SK-N-SH (cell line): Measurements from ENCODE around the gene THBS3. TPM values are rescaled to one million over a fixed set of nuclear protein-coding genes. Genes with fewer than 3 reads are reported as not detected.

Source experiments
- CTCF ChIA-PET: fragments of 300-600, 350-600 bp; formaldehyde crosslinking; extraction: SDS; loops from one replicate; lab custom pipeline; 2021; lab: Yijun Ruan, JAX
- POLR2A ChIA-PET: fragments of 350-600 bp; sonication (Branson Sonifier 250); formaldehyde crosslinking; extraction: SDS; loops from one replicate; lab custom pipeline; 2020; ENCODE audit warnings: antibody characterized with exemption, inconsistent platforms; lab: Yijun Ruan, JAX
- DNase-seq: peaks from one replicate; pipeline ENCODE4 v3.0.0; 2012
- H2AFZ ChIP-seq: fragments of 200-600 bp; sonication (generic); 2 replicates; pipeline ENCODE4 v1.8.1; 2016; ENCODE audit warnings: antibody characterized with exemption, mild to moderate bottlenecking, low read depth
- H3F3A ChIP-seq: fragments of 200-600 bp; sonication (generic); replicated peaks from 2 replicates; pipeline ENCODE3; 2016; ENCODE audit warnings: antibody characterized with exemption, mild to moderate bottlenecking; ENCODE audit not compliant: insufficient read depth
- H3K27ac ChIP-seq, 2 experiments: fragments of 200-500 bp in 1 of 2; fragments of 200-600 bp in 1 of 2; sonication (Bioruptor generic) in 1 of 2; sonication (generic), shearing (Covaris generic) in 1 of 2; 2 replicates each; pipeline versions ENCODE4 v1.5.1 to v1.6.1; 2014 to 2016; ENCODE audit warnings: low read depth in 2 of 2, inconsistent platforms in 1 of 2, low read length in 1 of 2, mild to moderate bottlenecking in 1 of 2, mixed read lengths in 1 of 2
- H3K27me3 ChIP-seq: fragments of 200-600 bp; sonication (generic), shearing (Covaris generic); 2 replicates; pipeline ENCODE4 v1.6.1; 2016; ENCODE audit warnings: mixed run types; ENCODE audit not compliant: insufficient read depth
- H3K36me3 ChIP-seq, 2 experiments: fragments of 200-500 bp in 1 of 2; fragments of 200-600 bp in 1 of 2; sonication (Bioruptor generic) in 1 of 2; sonication (generic) in 1 of 2; replicated peaks in 1 of 2; 2 replicates each; pipeline versions ENCODE3 to v1.5.1; 2014 to 2016; ENCODE audit warnings: low read length in 1 of 2, mild to moderate bottlenecking in 1 of 2; ENCODE audit not compliant: insufficient read depth in 2 of 2, control insufficient read depth in 1 of 2
- H3K4me1 ChIP-seq, 2 experiments: fragments of 200-500 bp in 1 of 2; fragments of 200-600 bp in 1 of 2; sonication (Bioruptor generic) in 1 of 2; sonication (generic), shearing (Covaris generic) in 1 of 2; 2 replicates each; pipeline versions ENCODE4 v1.5.1 to v1.6.1; 2014 to 2016; ENCODE audit warnings: low read depth in 1 of 2, low read length in 1 of 2, mixed run types in 1 of 2; ENCODE audit not compliant: insufficient read depth in 2 of 2, control insufficient read depth in 1 of 2
- H3K4me2 ChIP-seq: fragments of 200-600 bp; sonication (generic), shearing (Covaris generic); 2 replicates; pipeline ENCODE4 v1.6.1; 2017; ENCODE audit warnings: mixed run types
- H3K4me3 ChIP-seq, 2 experiments: fragments of 200-500 bp in 1 of 2; fragments of 200-600 bp in 1 of 2; sonication (Bioruptor generic) in 1 of 2; sonication (generic), shearing (Covaris generic) in 1 of 2; 2 replicates each; pipeline versions ENCODE4 v1.5.1 to v1.8.1; 2014 to 2016; ENCODE audit warnings: low read depth in 2 of 2, inconsistent platforms in 1 of 2, low read length in 1 of 2, mild to moderate bottlenecking in 1 of 2, mixed read lengths in 1 of 2, moderate library complexity in 1 of 2
- H3K79me2 ChIP-seq: fragments of 200-600 bp; sonication (generic); 2 replicates; pipeline ENCODE4 v1.8.1; 2017; ENCODE audit warnings: mild to moderate bottlenecking; ENCODE audit not compliant: insufficient read depth
- H3K9ac ChIP-seq: fragments of 200-600 bp; sonication (generic); 2 replicates; pipeline ENCODE4 v1.6.1; 2017; ENCODE audit warnings: mixed run types
- H3K9me2 ChIP-seq: fragments of 200-600 bp; sonication (generic); 2 replicates; pipeline ENCODE4 v1.6.1; 2017; ENCODE audit warnings: mixed run types
- H3K9me3 ChIP-seq: fragments of 200-600 bp; sonication (generic); 2 replicates; pipeline ENCODE4 v1.6.1; 2017; ENCODE audit warnings: mixed run types, mild to moderate bottlenecking, moderate library complexity
- H4K20me1 ChIP-seq: fragments of 200-600 bp; sonication (generic); 2 replicates; pipeline ENCODE4 v1.6.1; 2017; ENCODE audit warnings: mild to moderate bottlenecking, mixed run types; ENCODE audit not compliant: insufficient read depth
- ELF1 ChIP-seq: IDR thresholded peaks from 2 replicates; pipeline ENCODE4 v1.4.0; 2012
- JUND ChIP-seq: IDR thresholded peaks from 2 replicates; pipeline ENCODE4 v1.4.0; 2012
- NFIC ChIP-seq: IDR thresholded peaks from 2 replicates; pipeline ENCODE4 v1.4.0; 2012; ENCODE audit warnings: borderline replicate concordance
- POLR2AphosphoS5 ChIP-seq: IDR thresholded peaks from 2 replicates; pipeline ENCODE4 v1.6.1; 2012; ENCODE audit warnings: low read depth, low read length
- RXRA ChIP-seq: IDR thresholded peaks from 2 replicates; pipeline ENCODE4 v1.4.0; 2012; ENCODE audit warnings: low read depth, mild to moderate bottlenecking, borderline replicate concordance
- SMC3 ChIP-seq: IDR thresholded peaks from 2 replicates; pipeline ENCODE4 v1.6.1; 2012; ENCODE audit warnings: low read depth, low read length, improper control_type of control experiment
- TAF1 ChIP-seq: IDR thresholded peaks from 2 replicates; pipeline ENCODE4 v1.6.1; 2012; ENCODE audit warnings: low read depth, mild to moderate bottlenecking, low read length, moderate library complexity, borderline replicate concordance
- WGBS: methylation state at CpG from one replicate; pipeline ENCODE4 v1.1.6; 2017; ENCODE audit warnings: low lambda C conversion rate; 5-methylcytosine and 5-hydroxymethylcytosine counted together
- polyA plus RNA-seq, 3 experiments: library from polyadenylated mRNA; depleted of rRNA; stranded (reverse); fragments of >200 nt; gene quantifications; 2 replicates each; pipeline ENCODE4 v1.2.3, GENCODE V29; 2012
- TF ChIP-seq, protein P1 (sequence below): IDR thresholded peaks from 2 replicates; pipeline ENCODE4 v1.4.0; 2012; ENCODE audit warnings: low read depth
- TF ChIP-seq, protein P2 (sequence below): fragments of 150-350 bp; IDR thresholded peaks from 2 replicates; pipeline ENCODE4 v1.6.1; 2017; ENCODE audit warnings: antibody characterized with exemption, low read length, low read depth, borderline replicate concordance
- TF ChIP-seq, protein P3 (sequence below): IDR thresholded peaks from 2 replicates; pipeline ENCODE4; 2012

The THBS3 gene
- polyA plus RNA-seq, 1 of the 3 experiments (the other 2 are of a cell fraction) = 124 TPM

DNA sequence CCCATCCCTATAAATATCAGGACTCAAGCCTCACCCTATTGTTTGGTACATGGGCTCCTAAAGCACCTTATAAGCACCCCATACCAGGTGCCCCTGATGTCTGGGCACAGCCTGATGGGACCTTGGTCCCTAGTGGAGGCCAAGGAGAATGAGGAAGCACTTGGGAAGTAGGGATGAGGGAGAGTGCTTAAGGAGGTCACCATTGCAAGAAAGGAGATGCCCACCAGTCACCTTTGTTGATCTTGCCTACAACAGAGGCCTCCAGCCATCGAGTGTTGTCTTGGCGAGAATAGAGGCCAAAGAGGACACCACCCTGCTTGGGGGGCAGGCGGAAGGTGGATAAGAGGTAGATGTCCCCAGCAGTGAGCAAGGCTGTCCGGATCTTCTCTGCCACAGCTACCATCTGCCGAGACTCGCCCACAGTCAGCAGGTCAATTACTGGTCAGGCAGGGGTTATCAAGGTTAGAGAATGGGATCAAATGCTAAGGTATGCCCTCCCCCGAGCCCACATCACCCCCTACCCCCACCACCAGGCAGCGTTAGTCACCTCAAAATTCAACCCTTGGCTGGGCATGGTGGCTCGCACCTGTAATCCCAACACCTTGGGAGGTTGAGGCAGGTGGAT, 1.6 kb downstream of the THBS3 start:
- H3K4me1 ChIP-seq = peaks cover 0 to 29% of the 10 kb centered on the region in 2 experiments; a peak in 3 of 4 replicates
- peak overlapping the region in 1 of 2 experiments; percentile 65; a peak in 1 of 4 replicates for H3K4me3 ChIP-seq
- H3F3A ChIP-seq = peaks cover 30% of the 10 kb centered on the region
- no peak for TF ChIP-seq ELF1
- TF ChIP-seq, all 33 proteins: peak for 0
- Histone ChIP-seq H3K9me3 (no peaks in the 10 kb centered on the region), H3K27me3 (no peaks in the 10 kb centered on the region), H3K36me3 (peaks cover 14 to 30% of the 10 kb centered on the region in 2 experiments), H2AFZ (no peak overlapping the region), H3K27ac (peak overlapping the region in 1 of 2 experiments; percentile 98; a peak in 2 of 4 replicates), H3K9me2 (no peaks in the 10 kb centered on the region), H3K4me2 (peak overlapping the region; percentile 99; the same call in 1 of the 2 replicates), H3K79me2 (peaks cover 29% of the 10 kb centered on the region), H4K20me1 (no peaks in the 10 kb centered on the region), H3K9ac (no peak overlapping the region)
- DNase-seq = no peak
- ChIA-PET CTCF (interaction anchor here (1.3 to 5.1 kb wide), 8 partner anchors 11 to 116 kb away, joined by 3 to 80 read pairs (median 19); partner anchors contain the start of genes KRTCAP2, RUSC1 and TRIM46), POLR2A (no interaction called here)
- 71% methylated on average over 8 of the region's 9 CpGs for WGBS

DNA sequence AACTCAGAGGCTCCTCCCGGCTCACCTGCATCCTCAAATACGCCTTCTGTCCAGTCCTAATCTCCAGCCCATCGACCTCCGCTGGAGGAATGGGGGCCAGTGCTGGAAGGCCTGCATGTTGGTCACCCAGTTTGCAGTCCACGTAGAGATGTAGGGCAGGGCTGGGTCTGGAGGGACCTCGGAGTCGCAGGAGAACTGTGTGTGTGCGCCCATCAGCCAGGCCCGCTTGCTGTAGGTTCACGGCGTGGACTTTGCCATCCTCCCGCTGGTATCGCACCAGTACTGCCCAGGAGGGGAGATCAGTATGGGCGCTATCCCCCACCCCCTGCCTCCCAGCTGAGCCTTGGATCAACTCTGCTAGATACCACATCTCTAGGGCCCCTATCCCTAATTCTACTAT, 2.7 kb downstream of the THBS3 start:
- Histone ChIP-seq H3K79me2 (peaks cover 25% of the 10 kb centered on the region), H3K27ac (no peak overlapping the region), H3F3A (peaks cover 35% of the 10 kb centered on the region), H4K20me1 (no peaks in the 10 kb centered on the region), H3K27me3 (no peaks in the 10 kb centered on the region), H3K4me2 (no peak overlapping the region), H3K9me3 (no peaks in the 10 kb centered on the region), H2AFZ (no peak overlapping the region), H3K4me3 (no peak overlapping the region), H3K36me3 (peaks cover 10 to 32% of the 10 kb centered on the region in 2 experiments), H3K9ac (no peak overlapping the region), H3K9me2 (no peaks in the 10 kb centered on the region), H3K4me1 (peaks cover 0 to 27% of the 10 kb centered on the region in 2 experiments; a peak in 3 of 4 replicates)
- no peak for TF ChIP-seq NFIC
- no peak for TF ChIP-seq SMC3
- TF ChIP-seq, protein P1, sequence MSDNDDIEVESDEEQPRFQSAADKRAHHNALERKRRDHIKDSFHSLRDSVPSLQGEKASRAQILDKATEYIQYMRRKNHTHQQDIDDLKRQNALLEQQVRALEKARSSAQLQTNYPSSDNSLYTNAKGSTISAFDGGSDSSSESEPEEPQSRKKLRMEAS = no peak
- no peak for TF ChIP-seq JUND
- TF ChIP-seq, protein P2, sequence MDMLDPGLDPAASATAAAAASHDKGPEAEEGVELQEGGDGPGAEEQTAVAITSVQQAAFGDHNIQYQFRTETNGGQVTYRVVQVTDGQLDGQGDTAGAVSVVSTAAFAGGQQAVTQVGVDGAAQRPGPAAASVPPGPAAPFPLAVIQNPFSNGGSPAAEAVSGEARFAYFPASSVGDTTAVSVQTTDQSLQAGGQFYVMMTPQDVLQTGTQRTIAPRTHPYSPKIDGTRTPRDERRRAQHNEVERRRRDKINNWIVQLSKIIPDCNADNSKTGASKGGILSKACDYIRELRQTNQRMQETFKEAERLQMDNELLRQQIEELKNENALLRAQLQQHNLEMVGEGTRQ = no peak
- no peak for TF ChIP-seq POLR2AphosphoS5
- TF ChIP-seq, protein P3, sequence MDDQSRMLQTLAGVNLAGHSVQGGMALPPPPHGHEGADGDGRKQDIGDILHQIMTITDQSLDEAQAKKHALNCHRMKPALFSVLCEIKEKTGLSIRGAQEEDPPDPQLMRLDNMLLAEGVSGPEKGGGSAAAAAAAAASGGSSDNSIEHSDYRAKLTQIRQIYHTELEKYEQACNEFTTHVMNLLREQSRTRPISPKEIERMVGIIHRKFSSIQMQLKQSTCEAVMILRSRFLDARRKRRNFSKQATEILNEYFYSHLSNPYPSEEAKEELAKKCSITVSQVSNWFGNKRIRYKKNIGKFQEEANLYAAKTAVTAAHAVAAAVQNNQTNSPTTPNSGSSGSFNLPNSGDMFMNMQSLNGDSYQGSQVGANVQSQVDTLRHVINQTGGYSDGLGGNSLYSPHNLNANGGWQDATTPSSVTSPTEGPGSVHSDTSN = no peak
- no peak for TF ChIP-seq RXRA
- TF ChIP-seq TAF1 = no peak
- CTCF ChIA-PET = interaction anchor here (0.7 to 5.0 kb wide), 6 partner anchors 10 to 114 kb away, joined by 3 to 80 read pairs (median 12); partner anchors contain the start of genes KRTCAP2 and TRIM46
- no peak for DNase-seq
- POLR2A ChIA-PET = no interaction called here
- WGBS = 96% methylated on average over 14 of the region's 14 CpGs
